K562 (cell line): Measurements from ENCODE around the gene SPIB. TPM values are rescaled to one million over a fixed set of nuclear protein-coding genes. Genes with fewer than 3 reads are reported as not detected.

Experiments
- ATAC-seq: fragments of 200-7000 bp; cut with Tn5 transposase; 3 replicates; pipeline ENCODE4 v1.9.1; 2020; ENCODE audit warnings: moderate library complexity
- BruUV-seq: library from RNA; stranded (reverse); fragments of 400-500 nt; replicated peaks from 2 replicates; lab custom pipeline; 2021; lab: Mats Ljungman, UMichigan
- CTCF ChIA-PET: fragments of 300-600 bp; formaldehyde crosslinking; extraction: SDS; loops from one replicate; lab custom pipeline; 2021; ENCODE audit warnings: low intra/inter-chr PET ratio; lab: Yijun Ruan, JAX
- POLR2A ChIA-PET: fragments of 300-600, 350-650 bp; sonication (Branson Sonifier 250); formaldehyde crosslinking; extraction: SDS; loops from one replicate; lab custom pipeline; 2021; ENCODE audit warnings: antibody characterized with exemption, inconsistent platforms; lab: Yijun Ruan, JAX
- DNase-seq, 4 experiments: peaks; one replicate each; pipeline versions ENCODE4 v3.0.0 to v3.0.0-alpha.2; 2011 to 2018; ENCODE audit warnings: low spot score in 3 of 4, mixed read lengths in 3 of 4; ENCODE audit errors: extremely low read depth in 1 of 4
- FAIRE-seq: peaks from 2 replicates; lab custom pipeline; 2011; peaks lifted over from hg19 to GRCh38; lab: Jason Lieb, UNC
- H2AFZ ChIP-seq: 2 replicates; pipeline ENCODE4 v1.6.0; 2011; ENCODE audit warnings: low read depth, low read length, control low read depth, inconsistent platforms
- H3K27ac ChIP-seq: fragments of 200-600 bp; 3 replicates; pipeline ENCODE4 v1.8.0; 2011; ENCODE audit warnings: low read depth, mild to moderate bottlenecking, control low read depth, inconsistent platforms, low read length, moderate library complexity, mixed read lengths; ENCODE audit errors: extremely low read depth
- H3K27me3 ChIP-seq, 2 experiments: fragments of 300-600 bp in 1 of 2; 2 replicates in 1 of 2; 3 replicates in 1 of 2; pipeline versions ENCODE4 v1.6.0 to v1.8.0; 2011; ENCODE audit warnings: inconsistent platforms in 2 of 2, low read length in 2 of 2, mild to moderate bottlenecking in 1 of 2, mixed read lengths in 1 of 2, moderate library complexity in 1 of 2; ENCODE audit not compliant: control insufficient read depth in 2 of 2, insufficient read depth in 2 of 2
- H3K36me3 ChIP-seq: fragments of 300-600 bp; 3 replicates; pipeline ENCODE4 v1.8.0; 2011; ENCODE audit warnings: mild to moderate bottlenecking, low read length, inconsistent platforms; ENCODE audit not compliant: control insufficient read depth, insufficient read depth
- H3K4me1 ChIP-seq, 2 experiments: fragments of 200-600 bp in 1 of 2; replicated peaks in 1 of 2; 2 replicates in 1 of 2; 3 replicates in 1 of 2; pipeline versions ENCODE4 v1.5.1 to v1.8.0; 2011; ENCODE audit warnings: inconsistent platforms in 2 of 2, low read length in 2 of 2, mild to moderate bottlenecking in 1 of 2, mixed read lengths in 1 of 2, moderate library complexity in 1 of 2; ENCODE audit not compliant: control insufficient read depth in 2 of 2, insufficient read depth in 2 of 2
- H3K4me2 ChIP-seq: 2 replicates; pipeline ENCODE4 v1.6.1; 2011; ENCODE audit warnings: low read length, control low read depth, inconsistent platforms, mixed read lengths; ENCODE audit not compliant: insufficient read depth
- H3K4me3 ChIP-seq: fragments of 200-600 bp; sonication (generic), shearing (Covaris generic); 2 replicates; pipeline ENCODE4 v1.5.1; 2016; ENCODE audit warnings: control low read depth, inconsistent platforms
- H3K79me2 ChIP-seq: fragments of 200-600 bp; 3 replicates; pipeline ENCODE4 v1.8.0; 2011; ENCODE audit warnings: low read length, inconsistent platforms; ENCODE audit not compliant: control insufficient read depth, insufficient read depth
- H3K9ac ChIP-seq, 2 experiments: 2 replicates each; pipeline versions ENCODE4 v1.6.0 to v1.6.1; 2011; ENCODE audit warnings: low read depth in 2 of 2, low read length in 2 of 2, control low read depth in 1 of 2, inconsistent platforms in 1 of 2, mild to moderate bottlenecking in 1 of 2, mixed read lengths in 1 of 2; ENCODE audit not compliant: insufficient read depth in 1 of 2
- H3K9me1 ChIP-seq: one replicate; pipeline ENCODE4 v1.6.0; 2011; ENCODE audit warnings: inconsistent platforms, mild to moderate bottlenecking, low read length, moderate library complexity; ENCODE audit not compliant: control insufficient read depth, insufficient read depth
- H3K9me3 ChIP-seq: replicated peaks from 2 replicates; pipeline ENCODE4 v1.5.1; 2011; ENCODE audit warnings: low read depth, low read length, inconsistent platforms; ENCODE audit not compliant: control insufficient read depth, insufficient read depth
- H4K20me1 ChIP-seq: replicated peaks from 2 replicates; pipeline ENCODE4 v1.6.1; 2011; ENCODE audit warnings: low read length, inconsistent platforms, mixed read lengths; ENCODE audit not compliant: control insufficient read depth, insufficient read depth
- FOXP1 ChIP-seq: sonication (generic); formaldehyde crosslinking; IDR thresholded peaks from 2 replicates; pipeline ENCODE4 v1.8.0; 2022; ENCODE audit warnings: mild to moderate bottlenecking, missing genetic modification reagents
- KLF13 ChIP-seq: fragments of 450-650 bp; IDR thresholded peaks from 2 replicates; pipeline ENCODE4 v1.6.1; 2016; ENCODE audit warnings: missing genetic modification characterization, low read depth, mild to moderate bottlenecking, missing compliant biosample characterization, moderate library complexity, borderline replicate concordance
- MEF2A ChIP-seq: IDR thresholded peaks from 2 replicates; pipeline ENCODE4 v1.6.1; 2011; ENCODE audit warnings: low read depth, mild to moderate bottlenecking, low read length, moderate library complexity; ENCODE audit not compliant: control insufficient read depth
- PPARD ChIP-seq: fragments of 250-450 bp; sonication (Bioruptor Pico); IDR thresholded peaks from 2 replicates; pipeline ENCODE4 v1.8.0; 2022; ENCODE audit warnings: inconsistent platforms, mild to moderate bottlenecking, moderate library complexity
- SRSF9 ChIP-seq: fragments of 200-400 bp; formaldehyde crosslinking; IDR thresholded peaks from 2 replicates; pipeline ENCODE4 v1.6.1; 2017; ENCODE audit warnings: low read depth, low read length, borderline replicate concordance
- TAF7 ChIP-seq: fragments of 450-650 bp; IDR thresholded peaks from 2 replicates; pipeline ENCODE4 v1.6.1; 2016; ENCODE audit warnings: missing genetic modification characterization, missing compliant biosample characterization
- ZNF212 ChIP-seq: fragments of 450-650 bp; formaldehyde crosslinking; IDR thresholded peaks from 2 replicates; pipeline ENCODE4 v1.4.0; 2020; ENCODE audit warnings: mild to moderate bottlenecking
- ZNF217 ChIP-seq: sonication (generic); formaldehyde crosslinking; IDR thresholded peaks from 2 replicates; pipeline ENCODE4 v1.8.0; 2022; ENCODE audit warnings: mild to moderate bottlenecking, missing genetic modification reagents
- ZNF3 ChIP-seq: fragments of 250-450 bp; sonication (Bioruptor Pico); IDR thresholded peaks from 2 replicates; pipeline ENCODE4 v1.5.0; 2021; ENCODE audit warnings: mild to moderate bottlenecking, moderate library complexity
- ZNF311 ChIP-seq: fragments of 250-450 bp; sonication (Bioruptor Pico); IDR thresholded peaks from 2 replicates; pipeline ENCODE4 v1.4.0; 2020; ENCODE audit warnings: mild to moderate bottlenecking, moderate library complexity
- WGBS: fragments of 100-300 bp; shearing (Covaris generic); methylation state at CpG from one replicate; pipeline ENCODE4 v1.1.6; 2016; ENCODE audit warnings: low coverage, mixed read lengths; ENCODE audit not compliant: insufficient coverage; ENCODE audit errors: missing lambda C conversion rate; 5-methylcytosine and 5-hydroxymethylcytosine counted together
- in situ Hi-C: fragments of 300-500 bp; cut with MboI; formaldehyde crosslinking; loops from 4 replicates; pipeline ENCODE4 v1.15.0; 2018; ENCODE audit warnings: inconsistent platforms, mixed read lengths
- intact Hi-C: fragments of 100-400 bp; cut with micrococcal nuclease; formaldehyde crosslinking; loops from 2 replicates; pipeline ENCODE4 v1.14.2; 2022
- polyA plus RNA-seq, 8 experiments: library from polyadenylated mRNA; depleted of rRNA in 4 of 8; stranded (reverse) in 5 of 8; unstranded in 3 of 8; fragments of >200 nt; fragmentation: Nextera tagmentation in 2 of 8; fragmentation: Illumina TruSeq in 1 of 8; extraction: Ambion mirVana in 2 of 8; extraction: Trizol in 1 of 8; gene quantifications; 2 replicates each; pipeline versions ENCODE4 v1.2.1 to v1.2.3, GENCODE V29; 2011 to 2014; ENCODE audit warnings: inconsistent platforms in 1 of 8, missing spikeins in 1 of 8
- total RNA-seq, 7 experiments: library from RNA; depleted of rRNA in 6 of 7; stranded (reverse); fragments of >200 nt in 6 of 7; fragmentation: Illumina TruSeq in 2 of 7; extraction: Trizol in 2 of 7; gene quantifications; 2 replicates each; pipeline versions ENCODE4 v1.2.1 to v1.2.3, GENCODE V29; 2011 to 2021; ENCODE audit warnings: low replicate concordance in 1 of 7
- TF ChIP-seq, protein P1 (sequence below), 2 experiments: IDR thresholded peaks in 1 of 2; conservative IDR thresholded peaks in 1 of 2; 2 replicates each; pipeline ENCODE4 v1.6.1; 2016; ENCODE audit warnings: low read depth in 2 of 2, mild to moderate bottlenecking in 1 of 2, missing compliant biosample characterization in 1 of 2, missing genetic modification characterization in 1 of 2, moderate library complexity in 1 of 2
- TF ChIP-seq, protein P2 (sequence below): fragments of 450-650 bp; IDR thresholded peaks from 2 replicates; pipeline ENCODE4 v1.6.1; 2016; ENCODE audit warnings: mild to moderate bottlenecking

Gene SPIB
- total and polyA plus RNA-seq, 9 of the 15 experiments (the other 6 are each of a cell fraction or from before 2014, with no cell fraction given) = 0.06 to 1.0 (median 0.43) TPM; not detected in 1

DNA sequence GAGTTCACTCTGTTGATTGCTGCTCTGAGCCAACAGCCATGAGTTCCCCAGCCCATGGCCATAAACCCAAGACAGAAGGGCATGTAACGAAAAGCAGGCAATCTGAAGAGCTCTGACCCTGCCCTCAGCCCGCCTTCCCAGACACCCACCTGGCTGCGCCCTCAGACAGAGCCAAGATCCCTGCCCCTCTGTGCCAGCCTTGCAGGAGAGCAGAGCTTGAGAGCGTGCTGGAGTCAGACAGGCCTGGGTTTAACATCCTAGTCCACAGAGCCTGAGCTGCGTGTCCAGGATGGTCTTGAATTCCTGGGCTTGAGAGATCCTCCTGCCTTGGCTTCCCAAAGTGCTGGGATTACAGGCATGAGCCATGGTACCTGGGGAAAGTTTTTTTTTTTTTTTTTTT, 38.6 kb downstream of the SPIB start:
- H3K36me3 ChIP-seq = no peaks in the 10 kb centered on the region
- no peak overlapping the region for H3K4me2 ChIP-seq
- H3K4me3 ChIP-seq = no peak overlapping the region
- H3K4me1 ChIP-seq = peaks cover 4 to 23% of the 10 kb centered on the region in 2 experiments; a peak in 4 of 5 replicates
- ChIA-PET CTCF (no interaction called here), POLR2A (interaction anchor here (0.6 to 1.1 kb wide), 4 partner anchors 11 to 87 kb away, joined by 3 to 5 read pairs (median 3); partner anchors contain the start of gene POLD1)
- in situ Hi-C loops (no loop called here), intact Hi-C loops (no loop called here)
- WGBS = 3% methylated on average over 5 of the region's 5 CpGs
- no peaks in the 10 kb centered on the region for H3K9me3 ChIP-seq
- ATAC-seq (no peak), DNase-seq (no peak), FAIRE-seq (no peak)
- peaks cover 6 to 17% of the 10 kb centered on the region in 2 experiments; a peak in 4 of 5 replicates for H3K27me3 ChIP-seq
- H3K9me1 ChIP-seq = no peaks in the 10 kb centered on the region
- no peak overlapping the region for H2AFZ ChIP-seq
- BruUV-seq = no TSS peak
- TF ChIP-seq KLF13 (tag) (no peak), SRSF9 (no peak), PPARD (CRISPR knock-in tag) (no peak), ZNF311 (CRISPR knock-in tag) (no peak), FOXP1 (no peak), ZNF217 (no peak), ZNF3 (CRISPR knock-in tag) (no peak), ZNF212 (CRISPR knock-in tag) (no peak), MEF2A (no peak), TAF7 (tag) (no peak)
- TF ChIP-seq, protein P1, sequence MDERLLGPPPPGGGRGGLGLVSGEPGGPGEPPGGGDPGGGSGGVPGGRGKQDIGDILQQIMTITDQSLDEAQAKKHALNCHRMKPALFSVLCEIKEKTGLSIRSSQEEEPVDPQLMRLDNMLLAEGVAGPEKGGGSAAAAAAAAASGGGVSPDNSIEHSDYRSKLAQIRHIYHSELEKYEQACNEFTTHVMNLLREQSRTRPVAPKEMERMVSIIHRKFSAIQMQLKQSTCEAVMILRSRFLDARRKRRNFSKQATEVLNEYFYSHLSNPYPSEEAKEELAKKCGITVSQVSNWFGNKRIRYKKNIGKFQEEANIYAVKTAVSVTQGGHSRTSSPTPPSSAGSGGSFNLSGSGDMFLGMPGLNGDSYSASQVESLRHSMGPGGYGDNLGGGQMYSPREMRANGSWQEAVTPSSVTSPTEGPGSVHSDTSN (CRISPR knock-in tag; IDR thresholded peaks at IDR 0.05; ENCODE audit: low read depth) = no peak
- TF ChIP-seq, protein P1 (tag; conservative IDR thresholded peaks at IDR 0.05; ENCODE audit: low read depth) = no peak
- TF ChIP-seq, protein P2, sequence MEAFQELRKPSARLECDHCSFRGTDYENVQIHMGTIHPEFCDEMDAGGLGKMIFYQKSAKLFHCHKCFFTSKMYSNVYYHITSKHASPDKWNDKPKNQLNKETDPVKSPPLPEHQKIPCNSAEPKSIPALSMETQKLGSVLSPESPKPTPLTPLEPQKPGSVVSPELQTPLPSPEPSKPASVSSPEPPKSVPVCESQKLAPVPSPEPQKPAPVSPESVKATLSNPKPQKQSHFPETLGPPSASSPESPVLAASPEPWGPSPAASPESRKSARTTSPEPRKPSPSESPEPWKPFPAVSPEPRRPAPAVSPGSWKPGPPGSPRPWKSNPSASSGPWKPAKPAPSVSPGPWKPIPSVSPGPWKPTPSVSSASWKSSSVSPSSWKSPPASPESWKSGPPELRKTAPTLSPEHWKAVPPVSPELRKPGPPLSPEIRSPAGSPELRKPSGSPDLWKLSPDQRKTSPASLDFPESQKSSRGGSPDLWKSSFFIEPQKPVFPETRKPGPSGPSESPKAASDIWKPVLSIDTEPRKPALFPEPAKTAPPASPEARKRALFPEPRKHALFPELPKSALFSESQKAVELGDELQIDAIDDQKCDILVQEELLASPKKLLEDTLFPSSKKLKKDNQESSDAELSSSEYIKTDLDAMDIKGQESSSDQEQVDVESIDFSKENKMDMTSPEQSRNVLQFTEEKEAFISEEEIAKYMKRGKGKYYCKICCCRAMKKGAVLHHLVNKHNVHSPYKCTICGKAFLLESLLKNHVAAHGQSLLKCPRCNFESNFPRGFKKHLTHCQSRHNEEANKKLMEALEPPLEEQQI = no peak
- H3K9ac ChIP-seq = no peak overlapping the region
- H4K20me1 ChIP-seq = no peaks in the 10 kb centered on the region
- no peaks in the 10 kb centered on the region for H3K79me2 ChIP-seq
- no peak overlapping the region for H3K27ac ChIP-seq
